ENCODE results near the gene C1QTNF7.

C1QTNF7 gene

GRCh38 chr4:15414551-15415091 is 13.2 kb upstream of the C1QTNF7 start:
- DNase-seq = no peak

- DNase-seq = no peak
These were observed 11.2 kb upstream of the C1QTNF7 start for GRCh38 chr4:15416357-15417232.

- DNase-seq = no peak
These were observed 10.6 kb upstream of the C1QTNF7 start for GRCh38 chr4:15417233-15417660.

GRCh38 chr4:15418956-15419355 is 8.9 kb upstream of the C1QTNF7 start:
- no peak for DNase-seq

GRCh38 chr4:15420642-15421041 is 7.2 kb upstream of the C1QTNF7 start:
- DNase-seq = no peak

- DNase-seq = no peak
These were observed 4.5 kb upstream of the C1QTNF7 start for GRCh38 chr4:15423285-15423711.

- no peak for DNase-seq
These were observed 2.3 kb upstream of the C1QTNF7 start for GRCh38 chr4:15425520-15425919.

- DNase-seq = no peak
These were observed 672 bp upstream of the C1QTNF7 start for GRCh38 chr4:15427161-15427560.

- no peak for DNase-seq
These were observed 778 bp downstream of the C1QTNF7 start for GRCh38 chr4:15428611-15429010.

- DNase-seq = no peak
These were observed 6.3 kb downstream of the C1QTNF7 start for GRCh38 chr4:15434091-15434490.

GRCh38 chr4:15434676-15435075 is 6.8 kb downstream of the C1QTNF7 start:
- DNase-seq = no peak

GRCh38 chr4:15436513-15436912 is 8.7 kb downstream of the C1QTNF7 start:
- no peak for DNase-seq

- no peak for DNase-seq
These were observed 11.2 kb downstream of the C1QTNF7 start for GRCh38 chr4:15438939-15439524.

GRCh38 chr4:15443371-15444160 is 15.7 kb downstream of the C1QTNF7 start:
- DNase-seq = no peak

- DNase-seq = no peak
These were observed 16.4 kb downstream of the C1QTNF7 start for GRCh38 chr4:15444276-15444675.

GRCh38 chr4:15444879-15445547 is 17.2 kb downstream of the C1QTNF7 start:
- no peak for DNase-seq

- DNase-seq = no peak
These were observed 23.5 kb downstream of the C1QTNF7 start for GRCh38 chr4:15451181-15451865.

GRCh38 chr4:15451866-15452765 is 24.3 kb downstream of the C1QTNF7 start:
- no peak for DNase-seq

- DNase-seq = no peak
These were observed 27.5 kb downstream of the C1QTNF7 start for GRCh38 chr4:15455290-15455689.

GRCh38 chr4:15457406-15458201 is 29.8 kb downstream of the C1QTNF7 start:
- DNase-seq = no peak

All from NCI-H187 (cell line).